ENCODE data around the gene ELOVL6.

GRCh38 chr4:110172972-110173371 is 25.4 kb downstream of the ELOVL6 start:
- TF ChIP-seq, protein P1, sequence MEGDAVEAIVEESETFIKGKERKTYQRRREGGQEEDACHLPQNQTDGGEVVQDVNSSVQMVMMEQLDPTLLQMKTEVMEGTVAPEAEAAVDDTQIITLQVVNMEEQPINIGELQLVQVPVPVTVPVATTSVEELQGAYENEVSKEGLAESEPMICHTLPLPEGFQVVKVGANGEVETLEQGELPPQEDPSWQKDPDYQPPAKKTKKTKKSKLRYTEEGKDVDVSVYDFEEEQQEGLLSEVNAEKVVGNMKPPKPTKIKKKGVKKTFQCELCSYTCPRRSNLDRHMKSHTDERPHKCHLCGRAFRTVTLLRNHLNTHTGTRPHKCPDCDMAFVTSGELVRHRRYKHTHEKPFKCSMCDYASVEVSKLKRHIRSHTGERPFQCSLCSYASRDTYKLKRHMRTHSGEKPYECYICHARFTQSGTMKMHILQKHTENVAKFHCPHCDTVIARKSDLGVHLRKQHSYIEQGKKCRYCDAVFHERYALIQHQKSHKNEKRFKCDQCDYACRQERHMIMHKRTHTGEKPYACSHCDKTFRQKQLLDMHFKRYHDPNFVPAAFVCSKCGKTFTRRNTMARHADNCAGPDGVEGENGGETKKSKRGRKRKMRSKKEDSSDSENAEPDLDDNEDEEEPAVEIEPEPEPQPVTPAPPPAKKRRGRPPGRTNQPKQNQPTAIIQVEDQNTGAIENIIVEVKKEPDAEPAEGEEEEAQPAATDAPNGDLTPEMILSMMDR (conservative IDR thresholded peaks at IDR 0.05; ENCODE audit: low read depth, low read length) = no peak
- TF ChIP-seq EZH2 (IDR thresholded peaks at IDR 0.05; ENCODE audit: low read length, unreplicated experiment) = no peak
- TF ChIP-seq EZH2phosphoT487 (IDR thresholded peaks at IDR 0.05; ENCODE audit: borderline replicate concordance, low read length) = no peak
